Head of caudate nucleus (tissue), 42 donors: ENCODE measurements around the gene HDAC5.
"Not testable (repeated sequence)": the region's sequence is repeated elsewhere in the genome, so short reads cannot be mapped to it uniquely, and the experiment has no call there.

ENCODE experiments used
- DNase-seq, 42 donors: peaks; one replicate each; pipeline versions ENCODE4 v3.0.0 to v3.0.0-alpha.2; 2020 to 2021; ENCODE audit warnings: mixed read lengths in 7 of 42
- intact Hi-C: fragments of 100-400 bp; cut with DNase I; formaldehyde crosslinking; loops from one replicate; pipeline ENCODE4 v1.15.0; 2022

The HDAC5 gene

DNA sequence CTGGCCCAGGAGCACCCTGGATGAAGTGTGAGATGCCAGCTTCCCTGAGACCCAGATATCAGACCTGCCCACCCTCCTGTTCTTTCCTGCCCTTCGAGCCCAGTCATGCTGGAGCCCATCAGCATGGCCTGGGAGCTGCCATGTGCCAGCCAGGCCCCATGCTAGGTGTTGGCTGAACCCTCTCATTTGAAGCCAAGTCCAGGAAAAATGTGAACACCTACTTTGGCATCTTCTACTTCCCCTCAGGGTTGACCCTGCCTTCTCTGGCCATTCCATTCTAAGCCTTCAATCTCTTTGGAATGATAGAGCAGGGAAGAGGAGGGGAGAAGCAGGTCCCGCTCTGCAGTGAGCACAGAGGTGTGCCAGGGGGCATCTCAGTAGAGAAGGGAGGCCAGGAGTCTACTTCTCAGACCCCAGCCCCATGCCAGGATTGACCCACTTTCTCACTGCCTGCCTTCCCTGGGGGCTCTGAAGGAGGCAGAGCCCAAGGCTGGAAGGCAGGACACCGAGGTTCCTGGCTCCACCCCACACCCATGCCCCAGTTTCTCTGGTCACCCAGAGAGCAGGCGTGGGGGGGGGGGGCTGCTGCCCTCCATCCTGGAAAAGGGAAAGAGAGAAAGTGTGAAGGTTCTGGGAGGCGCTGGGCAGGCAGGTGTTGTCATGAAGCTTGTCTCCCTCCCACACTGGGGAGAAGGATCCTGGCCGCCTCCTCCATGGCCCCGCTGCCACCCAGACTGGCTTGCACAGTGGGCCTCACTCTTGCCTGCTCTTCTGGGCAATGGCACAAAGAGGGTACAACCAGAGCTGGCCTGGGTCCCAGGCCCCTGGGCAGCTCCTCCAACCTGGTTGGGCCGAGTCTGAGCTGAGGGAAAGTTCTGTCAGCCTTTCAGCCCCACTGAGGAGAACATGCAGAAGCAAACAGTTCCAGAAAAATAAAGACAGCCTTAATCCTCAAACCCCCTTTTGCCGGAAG, 9.3 kb downstream of the HDAC5 start:
- intact Hi-C loops = loop anchor here (5.0 kb wide), 1 partner anchor 42 kb away; the partner anchor contains the start of gene G6PC3

DNA sequence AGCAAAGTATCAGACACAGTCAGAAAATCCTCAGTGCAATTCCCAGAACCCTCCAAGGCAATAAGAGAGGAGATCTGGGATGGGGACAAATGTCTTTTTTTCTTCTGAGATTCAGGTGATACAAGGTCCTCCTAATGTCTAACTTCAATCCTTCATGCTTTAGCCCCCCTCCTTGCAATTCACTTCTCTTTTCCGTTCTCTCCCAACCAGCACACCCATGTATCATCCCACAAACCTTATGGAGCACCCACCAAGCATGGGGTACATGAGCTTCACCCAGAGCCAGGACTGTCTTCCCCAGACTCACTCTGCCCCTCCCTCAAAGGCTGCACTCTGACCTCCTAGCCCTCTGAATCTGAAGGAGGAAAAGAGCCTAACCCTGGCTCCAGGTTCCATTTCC, 10.1 kb downstream of the HDAC5 start:
- DNase-seq = no peak
- intact Hi-C loops = loop anchor here (5.0 kb wide), 1 partner anchor 41 kb away; the partner anchor contains the start of gene G6PC3

More for the DNA sequence above, 9.3 kb downstream of the HDAC5 start:
- peak in 15 of 42 donors; percentile 27 to 74 (median 51) for DNase-seq

DNA sequence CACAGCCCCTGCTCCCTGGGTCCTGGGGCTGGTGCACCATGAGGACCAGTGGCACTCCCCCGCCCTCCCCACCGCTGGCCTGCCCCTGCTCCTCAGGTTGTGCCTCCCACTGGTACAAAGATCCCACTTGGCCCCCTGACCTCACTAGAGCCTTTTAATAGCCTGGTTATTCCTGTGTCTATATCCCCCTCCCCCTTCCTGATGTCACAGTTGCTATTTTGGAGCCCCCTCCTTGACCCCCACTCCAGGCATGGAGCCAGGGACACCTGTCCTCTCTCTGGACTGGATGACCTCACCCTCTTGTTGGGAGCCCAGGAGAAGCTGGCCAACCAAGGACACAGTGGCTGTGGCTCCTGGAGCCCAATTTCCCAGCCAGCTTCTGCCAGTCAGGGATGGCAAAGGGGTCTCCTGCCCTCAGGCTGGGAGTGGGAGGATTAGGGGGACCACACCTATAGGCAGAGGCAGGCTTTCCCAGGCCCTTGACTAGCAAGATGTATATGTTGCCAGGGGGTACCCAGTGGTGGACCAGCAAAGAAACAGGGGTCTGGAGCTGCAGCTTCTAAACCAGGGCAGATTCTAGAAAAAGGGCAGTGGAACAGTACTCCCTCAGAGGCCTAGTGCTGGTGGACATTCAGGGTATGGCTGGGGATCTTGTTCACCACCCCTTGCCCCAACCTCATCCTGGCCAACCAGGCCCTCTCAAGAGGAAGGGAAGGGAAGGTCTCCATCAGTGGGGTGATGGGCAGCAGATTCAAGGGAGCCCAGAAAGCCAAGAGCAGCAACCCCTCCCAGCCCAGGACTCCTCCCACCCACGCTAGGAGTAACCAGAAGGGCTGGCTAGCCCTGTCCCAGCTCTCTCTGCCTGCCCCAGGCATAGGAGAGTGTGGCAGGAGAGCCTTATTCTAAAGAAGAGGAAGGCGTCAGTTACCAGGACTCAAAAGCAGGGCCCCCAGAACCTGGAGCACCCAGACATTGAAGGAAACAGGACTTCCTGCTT, 10.9 kb downstream of the HDAC5 start:
- no peak for DNase-seq
- intact Hi-C loops = loop anchor here (5.0 kb wide), 1 partner anchor 40 kb away; the partner anchor contains the start of gene G6PC3

DNA sequence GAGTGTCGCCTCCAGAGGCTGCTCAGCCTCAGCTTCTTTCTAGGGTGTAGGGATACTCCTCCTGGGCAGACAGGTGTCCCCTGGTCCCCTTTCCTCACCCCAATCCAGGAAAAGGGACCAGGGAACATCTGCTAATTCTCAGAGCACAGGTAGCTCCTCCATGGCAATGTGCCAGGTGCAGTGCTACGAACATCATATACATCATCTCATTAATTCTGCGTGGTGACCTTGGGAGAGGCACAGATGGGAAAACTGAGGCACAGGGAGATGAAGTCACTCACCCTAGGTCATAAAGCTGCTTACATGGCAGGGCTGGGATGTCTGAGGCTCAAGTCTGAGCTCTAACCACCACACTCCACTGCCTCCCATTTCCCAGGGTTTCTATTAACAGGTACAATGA, 11.7 kb downstream of the HDAC5 start:
- intact Hi-C loops = loop anchor here (5.0 kb wide), 1 partner anchor 39 kb away; the partner anchor contains the start of gene G6PC3
- DNase-seq = no peak

DNA sequence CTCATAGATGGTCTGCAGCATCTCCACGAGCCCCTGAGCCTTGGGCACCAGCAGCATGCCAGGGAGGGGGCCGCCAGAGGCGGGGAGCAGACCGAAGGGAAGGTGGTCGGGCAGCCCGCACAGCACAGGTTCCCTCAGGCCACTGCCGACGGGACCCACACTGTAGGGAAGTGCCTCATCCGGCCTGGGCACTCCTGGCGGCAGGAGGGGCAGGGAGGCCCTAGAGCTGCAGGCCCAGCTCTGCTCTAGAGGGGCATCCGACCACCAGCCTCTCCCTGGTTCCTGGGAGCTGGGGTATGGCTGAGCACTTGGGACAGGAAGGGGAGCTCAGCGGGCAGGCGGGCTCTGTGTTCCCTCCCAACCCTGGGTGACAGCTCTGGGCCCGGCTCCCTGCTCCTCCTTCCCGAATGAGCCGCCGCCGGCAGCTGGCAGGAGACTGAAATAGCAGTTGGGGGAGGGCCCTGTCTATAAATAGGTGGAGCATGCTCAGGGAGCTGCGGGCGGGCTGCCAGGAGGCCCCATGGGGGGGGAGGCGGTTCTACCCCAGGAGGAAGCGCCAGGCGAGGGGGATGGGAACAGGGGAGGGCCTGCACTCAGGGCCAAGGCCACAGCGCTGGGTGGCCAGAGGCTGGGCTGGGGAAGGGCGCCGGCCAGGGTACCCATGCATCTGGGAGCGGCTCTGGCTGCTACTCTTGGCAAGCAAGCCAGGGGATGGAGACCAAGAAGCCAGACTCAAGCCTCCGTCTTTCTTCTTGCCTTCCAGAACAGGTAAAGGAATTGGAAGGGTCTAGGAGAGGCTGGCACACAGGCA, 12.4 kb downstream of the HDAC5 start:
- intact Hi-C loops = loop anchor here (5.0 kb wide), 1 partner anchor 39 kb away; the partner anchor contains the start of gene G6PC3
- peak; percentile 97 to 100 (median 98) for DNase-seq

DNA sequence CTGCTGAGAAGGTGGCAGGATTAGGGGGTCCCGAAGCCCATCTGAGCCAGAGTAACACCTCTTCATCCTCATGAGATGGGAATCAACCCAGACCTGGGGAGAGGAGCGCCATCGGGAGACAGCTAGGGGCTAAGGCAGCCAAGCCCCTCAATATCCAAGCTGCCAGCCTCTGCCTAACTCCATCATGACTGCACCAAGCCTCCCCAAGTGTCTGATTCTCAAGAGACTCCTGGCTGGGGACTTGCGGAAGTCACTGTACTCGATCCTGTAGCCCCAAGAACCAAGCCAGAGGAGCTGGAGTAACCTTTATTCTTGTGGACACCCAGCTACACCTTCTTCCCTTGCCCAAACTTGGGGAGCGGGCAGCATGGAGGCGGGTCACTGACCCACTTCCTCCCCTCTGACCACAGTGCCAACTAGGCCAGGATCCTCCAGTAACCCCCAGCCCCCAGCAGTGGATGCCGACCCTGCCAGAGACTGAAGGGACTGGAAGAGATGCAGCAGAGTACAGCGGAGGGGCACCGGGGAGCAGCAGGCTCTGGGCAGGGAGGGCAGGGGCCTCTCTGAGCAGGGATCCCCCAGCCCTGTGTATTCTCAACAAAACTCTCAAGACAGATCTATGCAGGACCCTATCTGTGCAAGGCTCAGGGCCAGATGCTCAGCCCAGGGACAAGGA, 13.3 kb downstream of the HDAC5 start:
- intact Hi-C loops = loop anchor here (5.0 kb wide), 1 partner anchor 38 kb away; the partner anchor contains the start of gene G6PC3
- DNase-seq = no peak

DNA sequence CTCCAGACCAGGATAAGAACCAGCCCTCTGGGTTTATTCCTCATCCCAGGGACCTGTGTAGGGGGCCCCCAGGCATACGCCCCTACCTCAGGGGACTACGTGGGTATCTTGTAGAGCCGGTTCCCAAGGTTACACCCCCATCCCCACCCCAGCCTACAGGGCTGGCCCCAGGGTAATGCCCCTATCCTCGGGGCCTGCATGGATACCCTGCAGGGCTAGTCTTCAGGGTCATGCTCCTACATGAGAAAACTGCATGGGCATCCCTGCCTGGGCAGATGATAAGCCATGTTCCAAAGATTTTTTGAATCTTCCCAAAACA, 14.2 kb downstream of the HDAC5 start:
- intact Hi-C loops = no loop called here
- no peak for DNase-seq

DNA sequence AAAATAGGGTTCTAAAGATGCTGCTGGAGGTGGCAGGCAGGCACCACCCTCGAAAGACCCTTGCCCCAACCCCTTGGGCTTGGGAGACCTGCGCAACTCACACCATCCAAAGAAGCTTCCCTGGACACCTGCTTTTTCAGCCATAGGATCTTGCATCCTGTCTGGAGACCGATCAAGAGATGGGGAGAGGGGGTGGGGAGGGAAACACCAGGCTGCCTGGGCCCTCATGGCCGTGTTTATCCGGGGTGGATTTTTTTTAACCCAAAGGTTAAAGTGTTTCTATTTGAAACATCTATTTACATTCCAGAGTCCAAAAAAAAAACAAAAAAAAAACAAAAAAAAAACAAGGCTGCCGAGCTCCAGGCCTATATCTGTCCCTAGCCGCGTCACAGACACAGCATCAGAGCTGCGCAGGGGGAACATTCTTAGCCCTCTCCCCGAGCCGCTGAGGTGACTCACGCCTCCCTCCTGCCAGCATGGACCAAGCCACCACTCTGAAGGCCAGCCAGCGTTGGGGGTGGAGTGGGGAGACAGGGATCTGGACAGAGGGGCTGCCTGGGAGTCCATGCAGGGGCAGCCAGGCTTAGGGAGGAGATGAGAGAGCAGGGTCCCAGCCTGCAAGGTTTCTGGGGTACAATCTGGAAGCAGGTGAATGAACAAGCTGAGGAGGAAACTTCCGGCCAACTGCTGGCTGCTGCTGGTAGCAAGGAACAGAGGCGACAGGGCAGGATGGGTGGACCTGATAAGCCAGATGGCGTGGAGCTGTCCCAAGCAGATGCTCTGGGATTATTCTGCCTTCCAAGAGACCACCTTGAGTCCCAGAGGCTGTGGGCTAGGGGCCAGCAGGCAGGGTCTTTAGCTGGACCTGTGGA, 14.8 kb downstream of the HDAC5 start:
- peak in 15 of 42 donors; percentile 23 to 85 (median 60) for DNase-seq
- intact Hi-C loops = no loop called here

DNA sequence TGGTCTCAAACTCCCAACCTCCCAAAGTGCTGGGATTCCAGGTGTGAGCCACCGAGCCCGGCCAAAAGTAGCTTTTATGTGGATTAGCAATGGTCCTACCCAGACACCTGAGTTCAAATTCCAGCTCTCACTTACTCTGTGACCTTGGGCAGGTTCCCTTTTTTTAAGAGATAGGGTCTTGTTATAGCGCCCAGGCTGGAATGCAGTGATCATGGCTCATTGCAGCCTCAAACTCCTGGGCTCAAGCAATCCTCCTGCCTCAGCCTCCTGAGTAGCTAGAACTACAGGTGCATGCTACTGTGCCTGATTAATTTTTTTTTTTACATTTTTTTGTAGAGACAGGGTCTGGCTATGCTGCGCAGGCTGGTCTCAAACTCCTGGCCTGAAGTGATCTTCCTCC, 16.6 kb downstream of the HDAC5 start:
- DNase-seq = no peak
- intact Hi-C loops = no loop called here

DNA sequence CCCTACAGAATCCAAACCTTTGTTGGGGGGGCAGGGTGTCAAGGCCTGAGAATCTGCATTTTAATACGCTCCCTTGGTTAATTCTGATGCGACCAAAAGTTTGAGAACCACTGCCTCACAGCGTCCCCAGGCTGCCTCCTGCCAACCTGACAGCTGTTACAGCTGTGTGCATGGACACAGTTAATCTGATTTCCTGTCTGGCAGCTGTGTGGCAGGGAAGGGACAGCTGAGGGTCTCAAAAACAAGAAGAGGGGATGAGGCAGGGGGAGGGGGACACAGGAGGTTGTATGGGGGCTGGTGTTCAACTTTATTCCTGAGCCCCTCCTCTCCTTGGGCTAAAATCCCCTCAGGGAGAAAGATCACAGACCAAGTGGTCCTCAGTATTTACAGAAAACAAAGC, 17.5 kb downstream of the HDAC5 start:
- intact Hi-C loops = no loop called here
- no peak for DNase-seq

DNA sequence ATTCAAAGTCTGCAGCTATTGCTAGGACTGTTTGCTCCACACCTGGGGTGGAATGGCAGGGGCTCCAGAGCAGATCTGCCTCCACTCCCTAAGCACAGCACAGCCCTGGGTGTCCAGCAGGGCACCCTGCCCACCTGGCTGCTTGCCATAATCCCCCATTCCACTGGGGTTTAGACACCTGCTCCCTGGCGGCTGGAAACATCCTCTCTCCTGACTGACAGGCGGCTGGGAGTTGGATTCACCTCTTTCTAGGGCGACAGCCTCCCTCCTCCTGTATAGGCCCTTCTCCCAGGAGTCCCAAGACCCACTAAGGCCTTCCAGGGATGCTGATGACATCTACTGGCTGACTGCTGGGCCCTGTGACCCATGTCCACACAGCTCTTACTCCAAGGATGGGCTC, 18.0 kb downstream of the HDAC5 start:
- intact Hi-C loops = no loop called here
- DNase-seq = peak in 1 of 42 donors; percentile 51

DNA sequence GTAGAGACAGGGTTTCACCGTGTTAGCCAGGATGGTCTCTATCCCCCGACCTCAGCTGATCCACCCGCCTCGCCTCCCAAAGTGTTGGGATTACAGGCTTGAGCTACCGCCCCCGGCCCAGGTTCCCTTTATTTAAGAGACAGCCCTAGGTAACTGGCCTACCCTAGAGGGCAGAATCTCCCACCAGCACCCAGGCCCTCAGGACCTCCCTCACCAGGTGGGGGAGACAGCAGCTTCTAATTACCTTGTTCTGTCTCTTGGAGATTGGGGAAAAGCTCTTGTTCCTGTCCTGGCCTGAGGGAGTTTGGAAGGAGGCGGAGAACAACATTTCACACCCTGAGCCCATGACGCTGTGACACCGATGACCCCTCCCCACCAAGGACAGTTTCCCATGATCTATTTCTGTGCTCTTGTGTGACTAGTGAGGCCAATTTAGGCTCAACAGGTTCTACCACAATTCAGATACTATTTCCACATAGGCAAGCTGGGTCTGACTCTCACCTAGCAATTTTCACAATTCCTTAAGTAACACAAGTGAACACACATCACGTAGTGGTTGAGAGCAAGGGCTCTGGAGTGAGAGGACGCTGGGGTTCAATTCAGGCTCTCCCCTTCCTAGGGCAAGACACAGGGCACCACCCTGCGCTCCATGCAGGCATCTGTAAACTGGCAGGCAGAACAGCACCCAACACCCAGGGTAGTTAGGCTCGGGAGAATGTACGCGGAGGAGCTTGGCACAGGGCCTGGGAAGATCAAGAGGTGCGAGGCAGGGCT, 20.4 kb downstream of the HDAC5 start:
- DNase-seq = no peak
- intact Hi-C loops = no loop called here

DNA sequence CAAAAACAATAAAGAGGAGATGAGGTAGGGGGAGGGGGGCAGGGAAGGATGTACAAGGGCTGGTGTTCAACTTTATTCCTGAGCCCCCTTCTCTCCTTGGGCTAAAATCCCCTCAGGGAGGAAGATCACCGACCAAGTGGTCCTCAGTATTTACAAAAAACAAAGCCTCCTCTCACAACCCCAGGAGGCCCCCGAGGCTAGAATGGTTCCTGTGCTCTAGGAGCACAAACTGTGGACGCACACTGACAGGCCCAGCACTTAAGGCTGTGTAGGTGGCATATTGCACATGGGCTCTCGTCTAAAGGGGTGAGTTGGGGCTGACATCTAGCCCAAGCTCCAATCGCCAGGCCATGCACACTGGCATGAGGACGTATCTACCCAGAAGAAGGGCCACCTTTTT, 21.6 kb downstream of the HDAC5 start:
- intact Hi-C loops, DNase-seq: not testable (repeated sequence)

DNA sequence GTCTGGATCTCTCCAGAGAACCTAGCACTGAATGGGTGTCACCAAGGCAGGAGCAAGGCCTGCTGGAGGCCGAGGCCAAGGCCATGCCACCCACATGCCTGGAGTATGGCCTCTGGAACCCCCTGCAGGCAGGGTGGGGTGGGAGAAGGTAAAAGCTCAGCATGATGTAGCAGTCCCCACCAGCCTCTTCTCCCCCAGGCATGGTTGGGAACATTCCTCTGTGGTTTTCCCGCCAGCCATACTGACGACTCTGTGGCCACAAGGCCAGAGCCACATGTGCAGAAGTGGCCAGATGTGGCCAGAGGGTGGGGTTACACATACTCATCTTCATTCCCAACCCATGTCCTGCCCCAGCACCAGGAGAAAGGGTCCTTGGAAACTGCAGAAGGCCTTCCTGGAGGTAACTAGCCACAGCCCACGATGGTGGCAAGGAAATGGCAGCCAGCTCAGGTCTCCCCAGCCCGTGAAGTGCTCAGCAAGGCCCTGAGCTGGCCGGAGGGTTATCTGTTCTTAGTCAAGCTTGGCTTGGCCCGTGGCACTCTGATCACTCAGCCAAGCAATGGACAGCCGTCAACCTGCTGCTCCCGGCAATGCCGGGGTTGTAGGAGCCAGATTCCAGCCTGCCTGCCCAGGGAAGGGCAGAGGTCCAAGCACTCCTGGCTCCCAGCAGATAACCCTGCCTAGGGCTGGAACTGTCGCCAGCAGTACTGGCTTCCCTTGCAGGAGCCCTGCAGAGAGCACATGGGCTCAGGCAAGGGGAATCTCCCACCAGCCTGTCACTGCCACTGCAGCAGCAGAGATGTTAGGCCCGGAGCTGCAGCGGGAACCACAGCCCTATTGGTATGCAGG, 26.1 kb downstream of the HDAC5 start:
- intact Hi-C loops = no loop called here

More for the DNA sequence above, 26.1 kb downstream of the HDAC5 start:
- DNase-seq = peak in 3 of 42 donors; percentile 20 to 61 (median 48)
